Femur (tissue), 1 donor: Measurements from ENCODE around the gene RASAL2.

Experiments
- DNase-seq: peaks from one replicate; pipeline ENCODE4 v3.0.0-alpha.2; 2017

The RASAL2 gene

DNA sequence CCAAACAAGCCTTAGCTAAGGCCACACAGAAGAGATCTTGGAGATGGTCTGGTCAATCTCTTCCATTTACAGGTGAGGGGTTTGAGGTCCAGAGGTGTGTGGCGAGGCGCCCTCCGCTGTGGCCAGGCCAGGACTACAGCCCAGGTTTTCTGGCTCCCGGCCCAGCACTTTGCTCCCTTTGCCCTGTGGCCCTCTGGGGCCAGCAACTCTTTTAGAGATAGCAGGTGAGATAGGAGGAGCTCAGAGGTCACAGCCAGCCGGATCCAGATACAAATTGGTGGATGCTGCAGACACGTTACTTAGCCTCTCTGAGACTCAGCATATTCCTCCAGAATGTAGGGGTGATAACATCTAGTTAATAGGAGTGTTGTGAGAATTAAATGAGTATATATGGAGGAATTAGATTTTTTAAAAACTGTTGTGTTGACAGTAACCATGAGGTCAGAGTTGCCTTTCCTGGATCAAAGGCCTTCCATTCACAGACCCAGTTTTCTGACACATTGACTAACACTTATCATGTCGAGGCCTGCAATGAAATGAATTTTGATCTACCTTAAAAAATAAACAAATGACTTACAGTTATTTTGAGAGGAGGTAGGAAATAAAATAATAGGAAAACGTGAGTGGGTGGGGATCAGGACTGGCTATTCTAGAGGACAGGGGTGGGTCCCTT, 435.6 kb downstream of the RASAL2 start:
- no peak for DNase-seq

DNA sequence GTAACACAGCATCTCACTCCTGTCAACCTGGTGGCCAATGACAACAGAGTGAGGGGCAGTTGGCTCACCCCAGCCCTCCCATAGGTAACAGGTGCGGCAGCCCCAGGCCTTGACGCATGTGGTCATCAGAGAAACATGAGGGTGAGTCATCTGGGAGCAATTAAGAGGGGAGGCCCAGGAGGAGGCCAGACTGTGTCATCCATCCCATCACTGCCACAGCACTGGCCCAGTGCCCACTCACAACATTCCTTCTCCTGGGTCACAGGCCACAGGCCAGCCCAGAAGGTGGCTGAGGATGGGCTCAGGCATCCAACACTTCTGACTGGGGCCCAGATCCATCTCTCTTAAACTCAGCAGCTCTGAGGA, 436.1 kb downstream of the RASAL2 start:
- no peak for DNase-seq

DNA sequence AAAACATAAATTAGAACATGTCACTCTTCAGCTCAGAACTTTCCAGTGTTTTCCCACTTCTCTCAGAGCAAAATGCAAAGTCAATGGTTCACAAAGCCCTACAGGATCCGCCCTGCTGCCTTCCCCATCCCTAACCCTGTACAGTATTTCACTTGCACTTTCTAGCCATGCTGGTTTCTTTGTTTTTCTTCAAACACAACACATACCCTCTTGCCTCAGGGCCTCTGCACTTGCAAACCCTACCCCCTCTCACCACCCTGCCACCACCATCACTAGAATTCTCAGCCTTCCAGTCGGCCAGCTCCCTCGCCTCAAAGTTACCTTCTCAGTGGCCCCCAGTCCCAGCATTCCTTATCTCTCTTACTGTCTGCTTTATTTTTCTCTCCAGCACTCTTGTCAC, 436.6 kb downstream of the RASAL2 start:
- DNase-seq: no peak

DNA sequence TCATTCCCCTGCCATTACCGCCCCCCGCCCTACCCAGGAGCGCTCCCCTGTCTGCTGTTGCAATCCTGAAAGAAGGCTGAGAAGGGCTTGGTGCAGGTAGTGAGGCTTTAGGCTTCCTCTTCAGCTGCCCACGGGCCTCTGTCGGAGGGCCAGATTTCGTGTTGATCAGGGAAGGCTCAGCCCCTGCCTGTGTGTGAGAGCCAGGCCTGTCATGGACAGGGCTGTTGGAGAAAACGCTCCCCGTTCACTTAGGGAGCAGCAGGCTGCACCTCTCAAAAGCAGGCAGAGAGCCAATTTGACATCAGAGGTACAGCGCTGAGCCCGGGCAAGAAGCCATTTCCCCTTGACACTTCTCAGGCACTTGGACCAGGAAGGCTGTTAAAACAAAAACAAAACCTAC, 438.0 kb downstream of the RASAL2 start:
- no peak for DNase-seq

DNA sequence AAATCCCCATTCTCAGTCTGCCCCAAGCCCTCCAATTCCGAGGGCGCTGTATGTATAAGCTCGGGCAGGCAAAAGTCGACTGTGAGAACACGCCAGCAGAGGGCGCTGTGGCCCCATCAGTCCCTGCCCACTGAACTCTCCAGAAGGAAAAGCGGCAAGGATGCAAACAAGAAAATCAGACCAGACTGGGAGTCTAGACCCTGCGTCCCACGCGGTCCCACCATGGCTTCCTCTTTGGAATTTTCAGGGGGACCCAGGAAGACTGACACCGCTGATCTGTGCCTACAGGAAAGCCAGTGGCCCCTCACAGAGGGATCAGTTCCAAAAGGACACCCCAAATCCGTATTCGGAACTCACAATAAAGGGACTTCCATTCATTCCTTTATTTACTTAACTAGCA, 438.5 kb downstream of the RASAL2 start:
- DNase-seq: peak; percentile 88

DNA sequence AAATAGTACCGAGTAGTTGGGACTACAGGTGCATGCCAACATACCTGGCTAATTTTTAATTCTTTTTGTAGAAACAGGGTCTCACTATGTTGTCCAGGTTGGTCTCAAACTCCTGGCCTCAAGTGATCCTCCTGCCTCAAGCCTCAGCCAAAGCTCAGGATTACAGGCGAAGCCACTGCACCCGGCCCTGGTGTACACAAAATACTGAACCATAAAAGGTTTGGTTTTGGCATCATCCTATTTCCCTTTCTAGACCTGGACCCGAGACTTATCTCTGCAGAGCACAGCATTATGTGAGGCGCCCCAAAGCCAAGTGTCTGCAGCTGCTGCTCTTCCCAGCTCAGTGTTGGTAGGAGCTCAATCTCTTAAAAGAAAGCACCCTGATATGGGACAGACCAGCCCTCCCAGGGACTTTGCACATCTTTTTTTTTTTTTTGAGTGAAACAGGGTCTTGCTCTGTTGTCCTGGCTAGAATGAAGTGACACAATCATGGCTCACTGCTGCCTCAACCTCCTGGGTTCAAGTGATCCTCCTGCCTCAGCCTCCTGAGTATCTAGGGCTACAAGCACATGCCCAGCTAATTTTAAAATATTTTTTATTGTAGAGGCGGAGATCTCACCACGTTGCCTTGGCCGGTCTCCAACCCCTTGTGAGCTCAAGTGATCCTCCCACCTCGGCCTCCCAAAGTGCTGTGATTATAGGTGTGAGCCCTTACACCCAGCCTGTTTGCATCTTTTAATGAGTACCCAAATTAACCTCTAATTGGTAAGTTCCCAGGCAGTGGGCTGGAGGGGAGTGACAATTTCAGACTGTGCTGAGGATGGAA, 439.4 kb downstream of the RASAL2 start:
- DNase-seq: no peak
